PC-3 (cell line): Measurements from ENCODE around the gene GMNC. TPM values are rescaled to one million over a fixed set of nuclear protein-coding genes. Genes with fewer than 3 reads are reported as not detected.
A peak's percentile ranks its signal among the peaks of the same experiment; 100 is the strongest.

ENCODE experiments used
- ATAC-seq: fragments of 200-7000 bp; cut with Tn5 transposase; 2 replicates; pipeline ENCODE4 v1.9.1; 2020; ENCODE audit warnings: mild to moderate bottlenecking, moderate library complexity
- BruUV-seq: library from RNA; stranded (reverse); fragments of 400-500 nt; replicated peaks from 2 replicates; lab custom pipeline; 2021; lab: Mats Ljungman, UMichigan
- CTCF ChIA-PET: fragments of 300-600 bp; sonication (Branson Sonifier 250); formaldehyde crosslinking; loops from one replicate; lab custom pipeline; 2022; ENCODE audit warnings: antibody characterized with exemption; lab: Charles Lee
- POLR2A ChIA-PET: fragments of 300-600 bp; sonication (Branson Sonifier 250); formaldehyde crosslinking; loops from one replicate; lab custom pipeline; 2022; ENCODE audit warnings: antibody characterized with exemption; ENCODE audit not compliant: unreplicated experiment; lab: Charles Lee
- DNase-seq: peaks from one replicate; pipeline ENCODE4 v3.0.0-alpha.2; 2015
- H2AFZ ChIP-seq: fragments of 300-600 bp; sonication (generic); 2 replicates; pipeline ENCODE4 v1.6.0; 2016; ENCODE audit warnings: antibody characterized with exemption, low read length
- H3F3A ChIP-seq: fragments of 300-600 bp; sonication (generic); one replicate; pipeline ENCODE4 v1.6.0; 2017; ENCODE audit warnings: antibody characterized with exemption, low read length, control low read depth, mild to moderate bottlenecking; ENCODE audit not compliant: unreplicated experiment
- H3K27ac ChIP-seq: fragments of 300-600 bp; sonication (generic); 2 replicates; pipeline ENCODE4 v1.5.1; 2016; ENCODE audit warnings: mild to moderate bottlenecking, low read length
- H3K27me3 ChIP-seq: fragments of 300-600 bp; sonication (generic); 2 replicates; pipeline ENCODE4 v1.6.1; 2016; ENCODE audit warnings: low read length, mixed read lengths
- H3K36me3 ChIP-seq: fragments of 300-600 bp; sonication (generic); 2 replicates; pipeline ENCODE4 v1.6.1; 2016; ENCODE audit warnings: low read depth, mixed run types, low read length, mixed read lengths
- H3K4me1 ChIP-seq: fragments of 300-600 bp; sonication (generic); 2 replicates; pipeline ENCODE4 v1.5.1; 2016; ENCODE audit warnings: low read length; ENCODE audit not compliant: insufficient read depth
- H3K4me2 ChIP-seq: fragments of 300-600 bp; sonication (generic); 2 replicates; pipeline ENCODE4 v1.6.0; 2016; ENCODE audit warnings: low read length
- H3K4me3 ChIP-seq: fragments of 300-600 bp; sonication (generic); 2 replicates; pipeline ENCODE4 v1.5.1; 2016; ENCODE audit warnings: mild to moderate bottlenecking, low read length, mixed read lengths
- H3K79me2 ChIP-seq: fragments of 300-600 bp; sonication (generic); 2 replicates; pipeline ENCODE4 v1.6.1; 2017; ENCODE audit warnings: low read length, mixed read lengths
- H3K9ac ChIP-seq: fragments of 300-600 bp; sonication (generic); 2 replicates; pipeline ENCODE4 v1.6.0; 2016; ENCODE audit warnings: mild to moderate bottlenecking, low read length
- H3K9me2 ChIP-seq: fragments of 300-600 bp; sonication (generic); replicated peaks from 2 replicates; pipeline ENCODE4 v1.6.1; 2016; ENCODE audit warnings: mixed run types, low read length, mixed read lengths
- H3K9me3 ChIP-seq: fragments of 300-600 bp; sonication (generic); 2 replicates; pipeline ENCODE4 v1.6.1; 2016; ENCODE audit warnings: low read length, mixed read lengths
- H4K20me1 ChIP-seq: fragments of 300-600 bp; sonication (generic); 2 replicates; pipeline ENCODE4 v1.6.1; 2016; ENCODE audit warnings: low read length, mixed read lengths
- CTCF ChIP-seq: fragments of 300-600 bp; sonication (generic); conservative IDR thresholded peaks from 2 replicates; pipeline ENCODE4 v1.5.1; 2017; ENCODE audit warnings: antibody characterized with exemption, low read depth, mild to moderate bottlenecking, low read length
- EZH2 ChIP-seq: fragments of 300-600 bp; sonication (generic); IDR thresholded peaks from one replicate; pipeline ENCODE4 v1.6.1; 2017; ENCODE audit warnings: antibody characterized with exemption, mild to moderate bottlenecking, low read length; ENCODE audit not compliant: unreplicated experiment
- EZH2phosphoT487 ChIP-seq: fragments of 300-600 bp; sonication (generic); IDR thresholded peaks from 2 replicates; pipeline ENCODE4 v1.6.1; 2018; ENCODE audit warnings: mild to moderate bottlenecking, antibody characterized with exemption, low read length, borderline replicate concordance
- intact Hi-C: fragments of 100-400 bp; cut with micrococcal nuclease; formaldehyde crosslinking; loops from 2 replicates; pipeline ENCODE4 v1.9.0; 2023
- total RNA-seq: library from RNA; depleted of rRNA; stranded (reverse); fragments of >200 nt; gene quantifications from 2 replicates; pipeline ENCODE4 v1.2.3, GENCODE V29; 2014

The GMNC gene
- total RNA-seq, 1 experiment from 2014 or later, result not detected

- no peak for ATAC-seq
- no peaks in the 10 kb centered on the region for H4K20me1 ChIP-seq
- no peak overlapping the region for H3K4me2 ChIP-seq
- no peaks in the 10 kb centered on the region for H3K27me3 ChIP-seq
- no peaks in the 10 kb centered on the region for H3K36me3 ChIP-seq
- ChIA-PET POLR2A (no interaction called here), CTCF (interaction anchor here (2.0 kb wide), 1 partner anchor 165 kb away, joined by 8 read pairs; no protein-coding TSS in a partner anchor)
- no peak overlapping the region for H2AFZ ChIP-seq
- no peak for DNase-seq
- H3K79me2 ChIP-seq, result no peaks in the 10 kb centered on the region
- no peak overlapping the region for H3K4me3 ChIP-seq
- H3K9me2 ChIP-seq, result no peaks in the 10 kb centered on the region
- BruUV-seq, result no TSS peak
- no peak overlapping the region for H3K27ac ChIP-seq
- H3K9ac ChIP-seq, result no peak overlapping the region
- H3K9me3 ChIP-seq, result no peaks in the 10 kb centered on the region
- intact Hi-C loops, result loop anchor here (10.0 kb wide), 1 partner anchor 351 kb away; the partner anchor contains the start of gene IL1RAP
- no peaks in the 10 kb centered on the region for H3F3A ChIP-seq
- TF ChIP-seq EZH2phosphoT487 (no peak), CTCF (no peak), EZH2 (no peak)
- H3K4me1 ChIP-seq, result no peaks in the 10 kb centered on the region
These were observed 2.9 kb upstream of the GMNC start for GRCh38 chr3:190865419-190865818.

GRCh38 chr3:190864002-190864401 lies 1.5 kb upstream of the GMNC start:
- no peaks in the 10 kb centered on the region for H3K4me1 ChIP-seq
- CTCF ChIA-PET, result interaction anchor here (0.7 kb wide), 1 partner anchor 190 kb away, joined by 5 read pairs; no protein-coding TSS in a partner anchor
- H3F3A ChIP-seq, result no peaks in the 10 kb centered on the region
- TF ChIP-seq CTCF (no peak), EZH2phosphoT487 (no peak), EZH2 (no peak)
- no peaks in the 10 kb centered on the region for H3K9me2 ChIP-seq
- no peaks in the 10 kb centered on the region for H3K79me2 ChIP-seq
- DNase-seq, result no peak
- POLR2A ChIA-PET, result no interaction called here
- intact Hi-C loops, result loop anchor here (5.0 to 10.0 kb wide), 2 partner anchors 52 to 349 kb away; partner anchors contain the start of gene IL1RAP
- H3K27ac ChIP-seq, result no peak overlapping the region
- H3K27me3 ChIP-seq, result no peaks in the 10 kb centered on the region
- H4K20me1 ChIP-seq, result no peaks in the 10 kb centered on the region
- H3K4me2 ChIP-seq, result no peak overlapping the region
- no peak for ATAC-seq
- no peak overlapping the region for H3K4me3 ChIP-seq
- no peaks in the 10 kb centered on the region for H3K36me3 ChIP-seq
- H3K9ac ChIP-seq, result no peak overlapping the region
- H2AFZ ChIP-seq, result no peak overlapping the region
- H3K9me3 ChIP-seq, result no peaks in the 10 kb centered on the region
- BruUV-seq, result no TSS peak

GRCh38 chr3:190863119-190863465 lies 598 bp upstream of the GMNC start:
- ChIA-PET POLR2A (interaction anchor here (0.5 kb wide), 1 partner anchor 505 kb away, joined by 4 read pairs; no protein-coding TSS in a partner anchor), CTCF (interaction anchor here (0.7 to 1.2 kb wide), 2 partner anchors 162 to 1539 kb away, joined by 3 to 7 read pairs; no protein-coding TSS in a partner anchor)
- no peak overlapping the region for H3K27ac ChIP-seq
- H3K36me3 ChIP-seq, result no peaks in the 10 kb centered on the region
- H3K4me1 ChIP-seq, result no peaks in the 10 kb centered on the region
- no peaks in the 10 kb centered on the region for H3K9me3 ChIP-seq
- no peaks in the 10 kb centered on the region for H3F3A ChIP-seq
- DNase-seq (peak; percentile 19), ATAC-seq (no peak)
- H3K4me3 ChIP-seq, result peak overlapping the region; percentile 89
- H3K9ac ChIP-seq, result peak overlapping the region; percentile 66
- no peaks in the 10 kb centered on the region for H3K9me2 ChIP-seq
- no peaks in the 10 kb centered on the region for H3K27me3 ChIP-seq
- no peaks in the 10 kb centered on the region for H3K79me2 ChIP-seq
- intact Hi-C loops, result loop anchor here (2.0 to 10.0 kb wide), 3 partner anchors 51 to 348 kb away; partner anchors contain the start of gene IL1RAP
- no TSS peak for BruUV-seq
- no peaks in the 10 kb centered on the region for H4K20me1 ChIP-seq
- H3K4me2 ChIP-seq, result peak overlapping the region; percentile 97
- peak overlapping the region; percentile 84 for H2AFZ ChIP-seq
- no peak for TF ChIP-seq EZH2phosphoT487
- no peak for TF ChIP-seq EZH2
